Eye (tissue), 1 donor: ENCODE data around the gene SEPTIN11.
"Not testable (repeated sequence)": the region's sequence is repeated elsewhere in the genome, so short reads cannot be mapped to it uniquely, and the experiment has no call there.

Experiments
- DNase-seq: peaks from one replicate; pipeline ENCODE4 v3.0.0-alpha.2; 2015

SEPTIN11 gene

DNA sequence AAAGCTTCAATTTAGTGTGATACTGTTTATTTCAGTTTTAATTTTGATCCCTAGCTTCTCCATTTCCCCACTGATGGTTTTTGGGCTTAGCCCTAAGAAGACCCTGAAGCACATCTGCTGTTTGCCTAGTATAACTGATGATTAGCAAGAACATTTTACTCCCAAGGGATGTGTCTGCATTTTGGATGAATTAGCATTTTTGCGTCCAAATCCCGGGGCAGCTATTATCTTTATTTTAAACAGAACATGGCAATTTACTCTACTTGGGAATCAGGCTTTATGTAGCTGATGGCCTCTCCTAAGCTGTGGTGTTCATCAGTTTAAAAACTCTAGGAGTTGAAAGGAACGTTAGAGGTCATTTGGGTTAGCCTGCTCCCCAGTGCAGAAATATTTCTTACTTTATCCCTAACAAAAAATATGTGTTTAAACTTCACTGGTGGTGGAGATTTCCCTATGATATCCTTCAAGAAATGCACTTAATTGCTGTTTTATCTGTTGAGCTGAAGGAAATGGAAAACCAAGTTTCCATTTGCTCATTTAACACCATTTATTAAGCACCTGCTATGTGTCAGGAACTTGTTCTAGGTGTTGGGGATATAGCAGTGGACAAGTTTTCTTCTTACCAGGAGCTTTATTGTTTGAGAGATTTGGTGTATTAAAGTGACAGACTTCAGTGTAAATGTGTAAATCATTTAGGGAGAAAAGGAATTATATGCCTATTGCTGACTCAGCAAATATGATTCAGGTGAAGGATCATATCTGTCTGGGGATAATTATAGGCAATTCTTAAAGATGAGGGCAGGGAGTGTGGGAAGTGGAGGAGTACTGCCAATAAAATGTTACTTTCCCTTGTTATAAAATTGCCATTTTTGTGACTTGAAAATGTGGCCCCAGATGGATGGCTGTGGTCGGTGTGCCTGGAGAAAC lies 3.4 kb downstream of the SEPTIN11 start:
- DNase-seq = no peak

- no peak for DNase-seq
Measured at GRCh38 chr4:76953956-76954355, 4.4 kb downstream of the SEPTIN11 start.

DNA sequence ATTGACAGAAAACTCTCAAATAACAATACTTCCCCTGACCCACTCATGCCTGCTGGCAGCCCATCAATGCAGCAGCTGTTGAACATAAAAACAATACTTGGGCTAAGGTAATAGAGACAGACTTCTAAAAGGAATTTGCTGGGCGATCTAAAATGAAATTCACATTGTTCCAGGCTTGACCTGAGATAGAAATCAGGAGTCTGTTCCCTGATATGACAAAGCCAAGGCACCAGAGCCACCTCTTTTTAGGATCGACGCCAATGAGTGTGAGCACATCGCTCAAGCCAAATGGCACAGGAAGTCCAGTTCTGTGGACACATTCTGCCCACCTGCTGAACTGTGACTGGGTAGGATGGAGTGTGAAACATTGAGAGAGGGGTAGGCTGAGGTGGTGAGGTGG lies 4.9 kb downstream of the SEPTIN11 start:
- DNase-seq = no peak

DNA sequence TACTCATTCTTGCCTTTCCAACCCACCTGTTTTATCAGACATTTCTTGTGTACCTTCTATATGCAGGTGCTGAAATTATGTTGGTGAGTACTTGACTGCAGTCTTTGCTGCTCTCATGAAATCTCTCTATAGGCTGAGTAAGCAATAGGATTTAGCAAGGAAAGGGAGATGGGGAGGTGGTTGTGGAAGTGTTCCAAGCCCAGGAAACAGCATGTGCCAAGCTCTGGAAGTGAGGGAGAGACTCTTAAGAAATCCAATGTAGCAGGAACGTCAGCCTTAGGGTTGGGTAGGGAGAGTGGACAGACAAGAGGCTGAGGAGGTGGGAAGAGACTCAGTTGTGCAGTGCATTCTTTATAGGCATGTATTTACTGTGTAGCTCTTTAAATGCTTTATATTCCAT lies 5.6 kb downstream of the SEPTIN11 start:
- DNase-seq = no peak

GRCh38 chr4:76957004-76957738 lies 7.6 kb downstream of the SEPTIN11 start:
- DNase-seq = peak; percentile 67

DNA sequence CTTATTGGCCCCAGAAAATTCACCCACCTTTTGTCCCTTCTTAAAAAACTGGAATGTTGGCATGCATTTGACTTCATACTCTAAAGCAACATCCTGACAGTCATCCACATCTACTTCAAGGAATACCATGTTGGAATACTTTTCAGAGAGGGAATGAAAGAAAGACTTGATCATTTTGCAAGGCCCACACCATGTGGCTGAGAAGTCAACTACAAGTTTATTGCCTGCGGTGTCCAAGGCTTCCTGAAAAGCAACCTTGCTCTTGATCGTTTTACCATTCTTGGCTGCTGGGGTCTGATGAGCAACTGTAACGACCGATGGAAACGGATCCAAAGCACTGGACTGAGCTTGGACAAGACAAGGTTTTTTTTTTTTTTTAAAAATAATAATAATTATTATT lies 9.3 kb downstream of the SEPTIN11 start:
- no peak for DNase-seq

DNA sequence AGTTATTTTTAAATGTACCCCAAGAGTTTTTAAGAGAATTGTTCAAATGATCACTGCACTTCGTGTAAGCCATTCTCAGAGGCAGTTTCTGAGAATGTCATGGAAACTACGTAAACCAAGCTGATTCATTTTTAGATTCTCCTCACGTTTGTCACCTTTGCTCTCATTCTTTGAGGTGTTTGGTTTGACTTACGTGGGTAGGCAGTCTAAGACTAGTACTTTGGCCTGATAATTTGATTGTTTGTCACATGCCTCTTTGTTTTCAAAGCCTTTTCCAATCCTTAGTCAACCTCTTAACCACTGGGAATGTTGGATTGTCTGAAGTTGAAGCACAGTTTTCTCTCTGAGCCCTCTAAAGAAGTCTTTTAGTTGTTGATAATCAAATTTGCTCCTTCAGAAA lies 10.5 kb downstream of the SEPTIN11 start:
- no peak for DNase-seq

- no peak for DNase-seq
Measured at GRCh38 chr4:76962406-76963130, 13.0 kb downstream of the SEPTIN11 start.

DNA sequence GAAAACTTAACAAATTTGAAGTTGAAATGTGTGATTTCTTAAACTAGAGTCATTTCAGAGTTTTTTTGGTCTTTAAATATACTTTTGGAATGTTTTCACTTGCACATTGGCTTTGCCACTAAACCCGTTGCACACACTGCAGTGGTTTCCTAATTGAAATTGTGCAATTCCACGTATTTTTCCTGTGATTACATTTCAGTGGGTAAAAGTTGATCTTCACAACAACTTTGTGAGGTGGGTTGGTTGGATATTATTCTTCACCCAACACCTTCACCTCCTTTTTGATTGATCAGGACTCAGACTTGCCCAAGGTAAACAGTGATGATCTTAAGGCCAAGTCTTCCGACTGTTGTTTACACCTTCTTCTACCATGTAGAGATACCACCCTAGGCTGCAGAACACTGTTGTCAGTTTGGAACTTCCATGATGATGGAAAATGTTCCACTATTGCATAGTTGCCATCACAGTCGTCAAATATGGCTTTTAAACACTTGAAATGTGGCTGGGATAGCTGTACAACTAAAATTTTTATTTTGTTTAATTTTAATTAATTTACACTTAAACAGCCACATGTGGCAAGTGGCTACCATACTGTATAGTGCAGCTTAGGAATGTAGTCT lies 13.7 kb downstream of the SEPTIN11 start:
- no peak for DNase-seq

DNA sequence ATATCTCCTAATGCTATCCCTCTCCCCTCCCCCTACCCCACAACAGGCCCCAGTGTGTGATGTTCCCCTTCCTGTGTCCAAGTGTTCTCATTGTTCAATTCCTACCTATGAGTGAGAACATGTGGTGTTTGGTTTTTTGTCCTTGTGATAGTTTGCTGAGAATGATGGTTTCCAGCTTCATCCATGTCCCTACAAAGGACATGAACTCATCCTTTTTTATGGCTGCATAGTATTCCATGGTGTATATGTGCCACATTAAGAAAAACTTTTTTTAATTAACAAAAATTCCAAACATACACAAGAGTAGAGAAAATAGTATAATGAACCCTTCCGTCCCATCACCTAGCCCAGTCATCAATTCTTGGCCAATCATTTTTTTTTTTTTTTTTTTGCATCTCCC lies 14.4 kb downstream of the SEPTIN11 start:
- not testable (repeated sequence) for DNase-seq

DNA sequence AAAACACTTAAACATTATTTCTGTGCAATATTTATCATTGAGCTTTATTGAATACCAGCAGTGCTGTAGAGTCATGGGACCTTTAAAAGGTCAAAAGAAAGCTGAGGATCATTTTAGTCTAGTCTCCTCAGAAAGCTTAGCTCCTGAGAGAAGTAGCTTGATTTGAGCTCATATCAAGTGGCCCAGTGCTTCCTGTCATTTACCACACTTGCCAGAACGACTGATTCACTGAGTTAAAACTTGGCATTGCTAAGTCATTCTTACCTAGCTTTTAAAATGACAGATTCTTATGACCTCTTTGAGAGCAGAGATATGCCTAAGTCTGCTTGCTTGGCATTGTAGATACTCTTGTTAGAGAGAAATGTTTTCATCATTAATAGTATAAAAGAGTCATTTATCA lies 15.2 kb downstream of the SEPTIN11 start:
- no peak for DNase-seq

GRCh38 chr4:76965866-76966579 lies 16.5 kb downstream of the SEPTIN11 start:
- no peak for DNase-seq

DNA sequence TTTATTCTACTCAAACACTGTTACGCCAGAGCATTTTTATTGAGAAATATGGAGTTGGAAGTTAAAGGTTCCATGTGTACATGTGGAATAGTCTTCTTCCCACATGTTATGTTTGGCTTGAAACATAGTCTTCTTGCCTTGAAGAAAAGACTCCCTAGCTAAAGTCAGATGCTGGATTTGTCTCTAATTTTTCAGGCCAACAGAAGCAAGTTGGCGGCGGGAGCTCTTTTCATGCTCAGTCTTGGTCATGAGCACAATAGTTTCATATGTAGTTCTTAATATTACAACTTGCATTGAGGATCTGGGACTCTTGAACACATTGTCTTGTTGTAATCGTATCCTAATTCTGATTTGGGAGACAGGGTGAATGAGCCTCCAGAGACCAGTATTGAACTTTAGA lies 19.4 kb downstream of the SEPTIN11 start:
- no peak for DNase-seq

- no peak for DNase-seq
Measured at GRCh38 chr4:76969495-76969894, 19.9 kb downstream of the SEPTIN11 start.

DNA sequence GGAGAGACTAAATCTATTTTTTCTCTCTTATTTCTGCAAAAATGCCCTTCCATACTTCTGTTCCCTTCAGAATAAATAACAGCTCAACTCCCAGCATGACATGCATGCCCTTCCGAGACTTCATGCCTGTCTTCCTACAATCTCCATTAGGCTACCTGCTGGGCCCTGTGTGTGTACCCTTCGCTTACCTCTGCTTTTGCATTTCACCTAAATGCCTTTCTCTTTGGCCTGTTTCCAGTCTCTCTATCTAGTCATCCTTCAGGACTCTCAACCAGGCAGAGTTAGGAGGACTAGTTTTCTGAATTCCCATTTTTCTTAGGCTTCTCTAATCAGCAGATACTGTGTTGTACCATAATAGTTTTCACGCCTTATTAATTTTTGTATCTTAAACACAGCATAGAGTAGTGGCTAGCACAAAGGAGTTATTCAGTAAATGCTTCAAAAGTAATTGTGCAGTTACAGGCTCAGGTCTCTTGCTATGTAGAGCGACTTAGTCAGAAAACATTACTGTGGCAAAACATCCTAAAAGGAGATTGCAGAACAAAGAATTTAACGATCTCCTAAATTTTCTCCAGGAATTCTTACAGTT lies 20.5 kb downstream of the SEPTIN11 start:
- no peak for DNase-seq

DNA sequence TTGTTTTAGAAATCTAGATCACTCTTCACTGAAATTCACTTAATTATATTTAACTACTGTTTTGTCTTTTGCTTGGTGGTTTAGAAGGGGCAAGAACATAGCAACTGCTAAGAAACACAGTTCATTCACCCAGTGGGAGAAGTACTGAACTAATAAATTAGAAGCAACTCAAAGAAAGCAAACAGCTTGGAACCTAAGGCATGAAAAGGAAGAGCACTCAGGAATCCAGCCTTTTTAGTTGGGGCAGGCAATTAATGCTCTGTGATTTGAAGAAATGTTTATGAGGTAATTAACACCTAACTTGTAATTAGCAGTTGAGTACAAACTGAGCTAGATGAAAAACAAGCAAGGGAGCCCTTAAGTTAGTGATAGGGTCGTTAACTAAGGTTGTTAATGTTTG lies 22.8 kb downstream of the SEPTIN11 start:
- DNase-seq = no peak

DNA sequence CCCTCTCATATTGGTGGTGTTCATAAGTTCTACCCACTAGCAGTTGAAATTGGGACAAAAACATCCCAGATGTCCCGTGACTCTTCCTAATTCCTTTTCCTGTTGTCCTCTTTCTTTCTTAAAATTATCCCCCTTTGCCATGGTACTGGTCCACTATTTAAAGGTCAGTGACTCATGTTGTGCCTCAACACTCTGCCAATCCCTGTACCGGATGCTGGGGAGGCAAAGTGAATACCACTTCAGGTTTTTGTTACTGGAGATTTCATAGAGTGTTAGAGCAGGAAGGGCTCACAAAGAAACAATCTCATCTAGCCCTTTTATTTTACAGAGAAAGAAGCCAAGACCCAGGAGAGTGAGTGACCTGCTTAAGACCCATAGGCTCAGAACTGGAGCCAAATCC lies 24.6 kb downstream of the SEPTIN11 start:
- DNase-seq = no peak

- no peak for DNase-seq
Measured at GRCh38 chr4:76977113-76977512, 27.6 kb downstream of the SEPTIN11 start.

DNA sequence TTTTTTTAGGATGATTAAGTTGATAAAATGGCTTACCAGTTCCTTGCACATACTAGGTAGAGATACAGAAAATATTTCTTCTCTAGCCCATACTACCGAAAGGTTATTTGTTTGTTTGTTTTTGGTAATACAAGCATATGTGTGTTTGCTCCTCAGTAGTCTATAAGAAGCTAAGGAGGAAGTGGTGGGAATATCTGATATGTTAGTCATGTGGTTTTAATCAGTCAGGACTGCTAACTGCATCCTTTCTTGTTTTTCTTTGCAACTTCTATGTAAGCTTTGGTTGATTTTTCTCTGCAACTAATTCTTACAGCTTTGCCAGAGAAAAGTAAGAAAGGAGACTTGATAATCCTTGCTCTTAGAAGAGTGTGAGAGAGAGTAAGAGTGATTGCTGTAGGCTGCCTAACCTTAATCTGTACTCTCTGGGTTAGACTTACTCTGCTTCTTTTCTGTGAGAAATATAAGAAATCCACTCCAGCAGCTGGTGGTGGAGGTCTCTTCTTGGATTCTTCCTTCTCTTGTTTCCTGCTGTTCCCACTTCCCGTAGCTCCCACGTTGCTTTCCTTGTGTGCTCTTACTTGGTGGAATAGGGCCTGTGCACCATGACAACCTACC lies 28.3 kb downstream of the SEPTIN11 start:
- no peak for DNase-seq

DNA sequence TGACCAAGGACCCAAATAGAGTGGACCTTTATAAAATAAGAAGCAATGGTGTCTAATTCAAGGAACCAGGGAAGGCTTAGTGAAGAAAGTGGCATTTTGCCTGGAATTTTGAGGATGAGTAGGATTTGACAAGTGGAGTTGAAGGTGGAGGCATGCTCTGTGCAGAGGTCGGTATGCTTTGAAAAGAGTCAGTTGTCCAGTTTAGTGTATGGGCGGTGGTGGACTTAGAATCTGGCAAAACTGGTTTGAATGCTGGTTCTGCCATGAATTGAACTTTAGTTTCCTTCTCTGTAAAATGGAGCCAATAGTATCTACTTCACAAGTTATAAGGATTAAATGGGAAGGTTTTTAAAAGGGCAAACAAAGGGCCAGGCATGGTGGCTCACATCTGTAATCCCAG lies 29.7 kb downstream of the SEPTIN11 start:
- no peak for DNase-seq

DNA sequence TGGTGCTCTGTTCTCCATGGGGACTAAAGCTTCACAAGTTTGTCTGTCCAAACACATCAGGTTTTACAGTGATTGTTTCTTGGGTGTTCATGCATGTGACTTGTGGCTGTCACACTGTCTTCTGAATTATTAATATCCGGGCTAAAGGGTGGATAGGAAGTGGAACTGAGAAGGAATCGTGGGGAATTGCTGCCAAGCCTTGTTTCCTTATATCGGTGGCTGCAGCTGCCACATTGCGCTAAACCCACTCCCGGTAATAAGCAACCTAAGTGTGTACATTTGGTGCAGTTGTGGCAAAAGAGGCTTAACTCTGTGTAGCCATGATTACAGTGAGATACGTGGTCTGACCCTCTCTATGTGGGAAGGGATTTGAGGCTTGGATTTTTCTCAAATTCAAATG lies 30.7 kb downstream of the SEPTIN11 start:
- peak; percentile 71 for DNase-seq

- no peak for DNase-seq
Measured at GRCh38 chr4:76981644-76982043, 32.1 kb downstream of the SEPTIN11 start.
